HepG2 (cell line): Measurements from ENCODE around the gene BCL2L1. TPM values are rescaled to one million over a fixed set of nuclear protein-coding genes. Genes with fewer than 3 reads are reported as not detected.
A peak's percentile ranks its signal among the peaks of the same experiment; 100 is the strongest.

Experiments used
- ARID5B ChIP-seq: IDR thresholded peaks from 2 replicates; pipeline ENCODE4 v1.4.0; 2020; ENCODE audit warnings: mild to moderate bottlenecking, missing genetic modification reagents
- ASH2L ChIP-seq: fragments of 300-600, 200-600 bp; sonication (generic); IDR thresholded peaks from 2 replicates; pipeline ENCODE4 v1.7.0; 2017; ENCODE audit warnings: low read depth, mild to moderate bottlenecking, moderate library complexity, mixed read lengths, low read length; ENCODE audit not compliant: insufficient read length
- GFI1 ChIP-seq: sonication (generic); formaldehyde crosslinking; IDR thresholded peaks from 2 replicates; pipeline ENCODE4 v1.5.0; 2020; ENCODE audit warnings: missing genetic modification reagents, mild to moderate bottlenecking, borderline replicate concordance
- HNF4A ChIP-seq: sonication (generic); formaldehyde crosslinking; IDR thresholded peaks from 2 replicates; pipeline ENCODE4 v1.4.0; 2020; ENCODE audit warnings: missing genetic modification reagents
- KLF16 ChIP-seq, 2 experiments: sonication (generic) in 1 of 2; formaldehyde crosslinking in 1 of 2; IDR thresholded peaks; 2 replicates each; pipeline versions ENCODE4 v1.6.1 to v1.8.0; 2016 to 2023; ENCODE audit warnings: missing genetic modification reagents in 2 of 2, missing compliant biosample characterization in 1 of 2
- MIXL1 ChIP-seq: IDR thresholded peaks from 2 replicates; pipeline ENCODE4 v1.6.1; 2016
- NCOA5 ChIP-seq: sonication (generic); formaldehyde crosslinking; IDR thresholded peaks from 2 replicates; pipeline ENCODE4 v1.4.0; 2020; ENCODE audit warnings: missing genetic modification reagents
- PCBP2 ChIP-seq: fragments of 200-400 bp; formaldehyde crosslinking; optimal IDR thresholded peaks from 2 replicates; pipeline ENCODE3; 2018; ENCODE audit warnings: low read length, low read depth; ENCODE audit not compliant: poor library complexity, severe bottlenecking
- PHF20 ChIP-seq: sonication (generic); formaldehyde crosslinking; IDR thresholded peaks from 2 replicates; pipeline ENCODE4 v1.5.0; 2020; ENCODE audit warnings: mild to moderate bottlenecking, missing genetic modification reagents
- RARA ChIP-seq: IDR thresholded peaks from 2 replicates; pipeline ENCODE4 v1.6.1; 2016; ENCODE audit warnings: missing genetic modification reagents, missing compliant biosample characterization
- RFX5 ChIP-seq: IDR thresholded peaks from 2 replicates; pipeline ENCODE4 v1.6.1; 2011; ENCODE audit warnings: low read depth, low read length, improper control_type of control experiment
- SNRNP70 ChIP-seq: fragments of 200-400 bp; formaldehyde crosslinking; IDR thresholded peaks from 2 replicates; pipeline ENCODE4 v1.6.1; 2017; ENCODE audit warnings: mild to moderate bottlenecking, low read depth, low read length, moderate library complexity
- TP53 ChIP-seq: sonication (generic); formaldehyde crosslinking; conservative IDR thresholded peaks from 2 replicates; pipeline ENCODE4 v1.4.0; 2020; ENCODE audit warnings: missing genetic modification reagents
- ZNF326 ChIP-seq: sonication (generic); formaldehyde crosslinking; IDR thresholded peaks from 2 replicates; pipeline ENCODE4 v1.4.0; 2020; ENCODE audit warnings: missing genetic modification reagents, borderline replicate concordance
- ZNF432 ChIP-seq: sonication (generic); formaldehyde crosslinking; IDR thresholded peaks from 2 replicates; pipeline ENCODE4 v1.5.0; 2020; ENCODE audit warnings: missing genetic modification reagents, mild to moderate bottlenecking, borderline replicate concordance
- ZNF441 ChIP-seq: sonication (generic); formaldehyde crosslinking; IDR thresholded peaks from 2 replicates; pipeline ENCODE4 v1.7.0; 2021; ENCODE audit warnings: missing genetic modification reagents, borderline replicate concordance
- ZNF574 ChIP-seq: sonication (generic); formaldehyde crosslinking; IDR thresholded peaks from 2 replicates; pipeline ENCODE4 v1.4.0; 2020; ENCODE audit warnings: missing genetic modification reagents
- ZNF605 ChIP-seq: sonication (generic); formaldehyde crosslinking; IDR thresholded peaks from 2 replicates; pipeline ENCODE4 v1.8.0; 2022; ENCODE audit warnings: mild to moderate bottlenecking, missing genetic modification reagents
- polyA plus RNA-seq, 8 experiments: library from polyadenylated mRNA; depleted of rRNA in 3 of 8; stranded (reverse) in 7 of 8; unstranded in 1 of 8; fragments of >200 nt; fragmentation: Illumina TruSeq in 4 of 8; extraction: Trizol in 4 of 8; gene quantifications; 2 replicates each; pipeline versions ENCODE4 v1.2.1 to v1.2.3, GENCODE V29; 2011 to 2016; ENCODE audit warnings: low read depth in 4 of 8, missing spikeins in 1 of 8, mixed read lengths in 1 of 8; ENCODE audit not compliant: insufficient read depth in 1 of 8
- total RNA-seq, 5 experiments: library from RNA; depleted of rRNA; stranded (reverse); fragments of >200 nt; fragmentation: Illumina TruSeq; extraction: Trizol; gene quantifications; 2 replicates each; pipeline ENCODE4 v1.2.3, GENCODE V29; 2016; ENCODE audit warnings: low read depth in 1 of 5
- TF ChIP-seq, protein P1 (sequence below): sonication (generic); formaldehyde crosslinking; IDR thresholded peaks from 2 replicates; pipeline ENCODE4 v1.5.1; 2020; ENCODE audit warnings: missing genetic modification reagents, mild to moderate bottlenecking, borderline replicate concordance
- TF ChIP-seq, protein P2 (sequence below): IDR thresholded peaks from 2 replicates; pipeline ENCODE4 v1.6.1; 2016; ENCODE audit warnings: low read depth

BCL2L1 gene
- total and polyA plus RNA-seq, 2 of the 13 experiments (the other 11 are each of a cell fraction or from before 2014, with no cell fraction given), result 164 to 258 TPM

DNA sequence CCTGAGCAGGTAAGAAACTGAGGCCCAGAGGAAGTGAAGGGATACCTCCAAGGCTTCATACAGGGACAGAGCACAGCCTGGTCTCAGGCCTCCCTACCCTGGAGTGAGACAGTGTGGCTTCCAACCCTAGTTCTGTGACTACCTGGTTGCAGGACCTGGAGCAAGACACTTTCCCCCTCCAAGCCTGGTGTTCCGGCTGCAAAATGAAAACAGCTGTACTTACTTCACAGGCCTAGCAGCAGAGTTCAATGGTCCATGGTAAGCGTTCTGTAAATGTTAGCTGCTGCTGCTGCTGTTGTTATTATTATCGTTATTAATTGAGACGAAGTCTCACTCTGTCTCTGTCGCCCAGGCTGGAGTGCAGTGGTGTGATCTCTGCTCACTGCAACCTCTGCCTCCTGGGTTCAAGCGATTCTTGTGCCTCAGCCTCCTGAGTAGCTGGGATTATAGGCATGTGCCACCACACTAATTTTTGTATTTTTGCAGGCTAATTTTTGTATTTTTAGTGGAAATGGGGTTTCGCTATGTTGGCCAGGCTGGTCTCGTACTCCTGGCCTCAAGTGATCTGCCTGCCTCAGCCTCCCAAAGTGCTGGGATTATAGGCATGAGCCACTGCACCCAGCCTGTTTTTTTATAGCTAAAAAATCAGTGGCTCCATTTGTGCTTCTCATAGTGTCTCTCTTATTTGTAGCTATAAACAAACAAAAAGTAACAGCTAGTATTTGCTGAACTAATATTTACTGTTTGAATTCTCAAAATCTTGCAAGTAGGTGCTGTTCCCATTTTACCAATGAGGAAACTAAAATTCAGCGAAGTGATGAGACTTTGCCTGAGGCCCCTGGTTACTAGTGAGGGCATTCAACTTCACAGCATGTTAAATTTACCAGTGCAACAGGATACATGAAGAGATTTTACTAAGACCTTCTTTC lies 43.0 kb downstream of the BCL2L1 start (continued):
- TF ChIP-seq, protein P1, sequence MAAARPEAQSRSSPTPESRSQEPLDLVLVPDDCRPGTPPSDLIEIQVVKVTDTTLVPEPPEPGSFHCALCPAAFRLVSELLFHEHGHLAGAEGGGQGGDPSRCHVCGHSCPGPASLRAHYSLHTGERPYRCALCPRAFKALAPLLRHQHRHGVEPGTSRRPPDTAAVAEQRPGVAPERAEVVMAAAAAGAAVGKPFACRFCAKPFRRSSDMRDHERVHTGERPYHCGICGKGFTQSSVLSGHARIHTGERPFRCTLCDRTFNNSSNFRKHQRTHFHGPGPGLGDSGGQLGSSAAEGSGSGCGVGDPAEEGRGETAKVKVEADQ (CRISPR knock-in tag), result no peak
- TF ChIP-seq RARA (CRISPR knock-in tag) (peak; percentile 49), ZNF432 (CRISPR knock-in tag) (no peak), ZNF605 (CRISPR knock-in tag) (peak; percentile 65; the same call in 1 of the 2 replicates), KLF16 (CRISPR knock-in tag; IDR thresholded peaks at IDR 0.05) (peak in 1 of 2 experiments; percentile 29; a peak in 1 of 4 replicates), ASH2L (no peak), GFI1 (CRISPR knock-in tag) (0 out of 2 replicates have a peak, but pooled peaks have one; percentile 40), RFX5 (peak; percentile 88), PCBP2 (no peak), PHF20 (CRISPR knock-in tag) (no peak), SNRNP70 (no peak), ZNF441 (CRISPR knock-in tag) (0 out of 2 replicates have a peak, but pooled peaks have one; percentile 21), TP53 (CRISPR knock-in tag) (no peak), ZNF574 (CRISPR knock-in tag) (peak; percentile 41), MIXL1 (0 out of 2 replicates have a peak, but pooled peaks have one; percentile 30), HNF4A (CRISPR knock-in tag) (peak; percentile 61), ZNF326 (no peak), ARID5B (CRISPR knock-in tag) (0 out of 2 replicates have a peak, but pooled peaks have one; percentile 32), NCOA5 (CRISPR knock-in tag) (no peak)
- TF ChIP-seq, protein P2, sequence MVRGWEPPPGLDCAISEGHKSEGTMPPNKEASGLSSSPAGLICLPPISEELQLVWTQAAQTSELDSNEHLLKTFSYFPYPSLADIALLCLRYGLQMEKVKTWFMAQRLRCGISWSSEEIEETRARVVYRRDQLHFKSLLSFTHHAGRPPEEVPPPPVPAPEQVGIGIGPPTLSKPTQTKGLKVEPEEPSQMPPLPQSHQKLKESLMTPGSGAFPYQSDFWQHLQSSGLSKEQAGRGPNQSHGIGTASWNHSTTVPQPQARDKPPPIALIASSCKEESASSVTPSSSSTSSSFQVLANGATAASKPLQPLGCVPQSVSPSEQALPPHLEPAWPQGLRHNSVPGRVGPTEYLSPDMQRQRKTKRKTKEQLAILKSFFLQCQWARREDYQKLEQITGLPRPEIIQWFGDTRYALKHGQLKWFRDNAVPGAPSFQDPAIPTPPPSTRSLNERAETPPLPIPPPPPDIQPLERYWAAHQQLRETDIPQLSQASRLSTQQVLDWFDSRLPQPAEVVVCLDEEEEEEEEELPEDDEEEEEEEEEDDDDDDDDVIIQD, result no peak
